IMR-90 (cell line): Measurements from ENCODE around the gene RECK. TPM values are rescaled to one million over a fixed set of nuclear protein-coding genes. Genes with fewer than 3 reads are reported as not detected.

Source experiments
- ATAC-seq: fragments of 200-7000 bp; cut with Tn5 transposase; 2 replicates; pipeline ENCODE4 v1.9.1; 2020; ENCODE audit warnings: low read depth, mild to moderate bottlenecking, moderate library complexity
- BruUV-seq: library from RNA; stranded (reverse); fragments of 400-500 nt; replicated peaks from 2 replicates; lab custom pipeline; 2021; lab: Mats Ljungman, UMichigan
- CTCF ChIA-PET: fragments of 300-600 bp; formaldehyde crosslinking; extraction: SDS; loops from one replicate; lab custom pipeline; 2021; ENCODE audit warnings: antibody characterized with exemption; lab: Yijun Ruan, JAX
- POLR2A ChIA-PET: fragments of 300-600 bp; sonication (Branson Sonifier 250); formaldehyde crosslinking; loops from one replicate; lab custom pipeline; 2022; ENCODE audit warnings: antibody characterized with exemption; ENCODE audit not compliant: unreplicated experiment; lab: Charles Lee
- DNase-seq: peaks from one replicate; pipeline ENCODE4 v3.0.0; 2013
- H2AFZ ChIP-seq: replicated peaks from 2 replicates; pipeline ENCODE3; 2013; ENCODE audit warnings: low read length, mild to moderate bottlenecking; ENCODE audit not compliant: poor library complexity
- H2AK5ac ChIP-seq: 2 replicates; pipeline ENCODE4 v1.6.1; 2013; ENCODE audit warnings: low read depth, low read length, inconsistent platforms
- H2AK9ac ChIP-seq: replicated peaks from 2 replicates; pipeline ENCODE3; 2013; ENCODE audit warnings: mild to moderate bottlenecking, low read depth, low read length, moderate library complexity; ENCODE audit not compliant: poor library complexity
- H2BK120ac ChIP-seq: 2 replicates; pipeline ENCODE4 v1.6.1; 2013; ENCODE audit warnings: low read depth, low read length, inconsistent platforms
- H2BK15ac ChIP-seq: 3 replicates; pipeline ENCODE4 v1.6.1; 2013; ENCODE audit warnings: low read depth, low read length, inconsistent platforms
- H2BK20ac ChIP-seq: 2 replicates; pipeline ENCODE4 v1.6.1; 2013; ENCODE audit warnings: low read depth, mild to moderate bottlenecking, inconsistent platforms, low read length, moderate library complexity
- H2BK5ac ChIP-seq: 2 replicates; pipeline ENCODE4 v1.6.1; 2013; ENCODE audit warnings: mild to moderate bottlenecking, low read depth, low read length, inconsistent platforms; ENCODE audit not compliant: poor library complexity, severe bottlenecking
- H3K14ac ChIP-seq: replicated peaks from 2 replicates; pipeline ENCODE4 v1.6.1; 2013; ENCODE audit warnings: low read depth, low read length, inconsistent platforms
- H3K18ac ChIP-seq: 2 replicates; pipeline ENCODE4 v1.6.1; 2013; ENCODE audit warnings: low read depth, low read length, control low read depth
- H3K23ac ChIP-seq: 2 replicates; pipeline ENCODE4 v1.6.1; 2013; ENCODE audit warnings: low read depth, low read length, inconsistent platforms
- H3K27ac ChIP-seq: 2 replicates; pipeline ENCODE4 v1.5.1; 2013; ENCODE audit warnings: mild to moderate bottlenecking, control low read depth, low read length; ENCODE audit not compliant: insufficient read depth
- H3K27me3 ChIP-seq: 2 replicates; pipeline ENCODE4 v1.6.1; 2013; ENCODE audit warnings: low read length; ENCODE audit not compliant: control insufficient read depth, insufficient read depth
- H3K36me3 ChIP-seq: 2 replicates; pipeline ENCODE4 v1.6.1; 2013; ENCODE audit warnings: low read length, mixed read lengths; ENCODE audit not compliant: control insufficient read depth, insufficient read depth
- H3K4ac ChIP-seq: 2 replicates; pipeline ENCODE4 v1.6.1; 2013; ENCODE audit warnings: low read depth, low read length, inconsistent platforms
- H3K4me1 ChIP-seq: 2 replicates; pipeline ENCODE4 v1.6.1; 2013; ENCODE audit warnings: low read length, mixed read lengths; ENCODE audit not compliant: control insufficient read depth, insufficient read depth
- H3K4me2 ChIP-seq: 2 replicates; pipeline ENCODE4 v1.6.1; 2013; ENCODE audit warnings: low read depth, mild to moderate bottlenecking, control low read depth, low read length, moderate library complexity
- H3K4me3 ChIP-seq: 2 replicates; pipeline ENCODE4 v1.5.1; 2013; ENCODE audit warnings: low read depth, mild to moderate bottlenecking, control low read depth, low read length, moderate library complexity; ENCODE audit not compliant: insufficient read depth
- H3K56ac ChIP-seq: 2 replicates; pipeline ENCODE4 v1.6.1; 2013; ENCODE audit warnings: low read length, inconsistent platforms; ENCODE audit not compliant: insufficient read depth; ENCODE audit errors: extremely low read depth
- H3K79me1 ChIP-seq, 2 experiments: 2 replicates each; pipeline ENCODE4 v1.6.1; 2013; ENCODE audit warnings: low read length in 2 of 2, inconsistent platforms in 1 of 2, low read depth in 1 of 2
- H3K9ac ChIP-seq: 2 replicates; pipeline ENCODE4 v1.6.1; 2013; ENCODE audit warnings: low read depth, low read length, control low read depth
- H3K9me1 ChIP-seq: 2 replicates; pipeline ENCODE4 v1.6.1; 2013; ENCODE audit warnings: low read length, inconsistent platforms; ENCODE audit not compliant: insufficient read depth
- H3K9me3 ChIP-seq: 2 replicates; pipeline ENCODE4 v1.6.1; 2013; ENCODE audit warnings: low read length; ENCODE audit not compliant: control insufficient read depth, insufficient read depth
- H4K20me1 ChIP-seq: 2 replicates; pipeline ENCODE4 v1.6.1; 2013; ENCODE audit warnings: low read length, inconsistent platforms; ENCODE audit not compliant: insufficient read depth
- H4K5ac ChIP-seq: 2 replicates; pipeline ENCODE4 v1.6.1; 2013; ENCODE audit warnings: mild to moderate bottlenecking, low read depth, low read length, control low read depth
- H4K8ac ChIP-seq, 2 experiments: 2 replicates each; pipeline ENCODE4 v1.6.1; 2013; ENCODE audit warnings: low read depth in 2 of 2, low read length in 2 of 2, control low read depth in 1 of 2, inconsistent platforms in 1 of 2
- H4K91ac ChIP-seq: 2 replicates; pipeline ENCODE4 v1.6.1; 2013; ENCODE audit warnings: low read depth, low read length, inconsistent platforms; ENCODE audit not compliant: insufficient read depth
- BHLHE40 ChIP-seq: fragments of 150-350 bp; IDR thresholded peaks from 2 replicates; pipeline ENCODE4 v1.6.1; 2016; ENCODE audit warnings: mild to moderate bottlenecking, low read depth, low read length
- CEBPB ChIP-seq: IDR thresholded peaks from 2 replicates; pipeline ENCODE4 v1.6.1; 2012; ENCODE audit warnings: low read depth, low read length, improper control_type of control experiment
- CHD1 ChIP-seq: IDR thresholded peaks from 2 replicates; pipeline ENCODE4 v1.6.1; 2012; ENCODE audit warnings: low read depth, low read length, improper control_type of control experiment
- FOS ChIP-seq: fragments of 150-350 bp; IDR thresholded peaks from 2 replicates; pipeline ENCODE4 v1.6.1; 2016; ENCODE audit warnings: low read depth, low read length
- MXI1 ChIP-seq: IDR thresholded peaks from 2 replicates; pipeline ENCODE4 v1.6.1; 2012; ENCODE audit warnings: low read depth, mild to moderate bottlenecking, low read length, moderate library complexity, borderline replicate concordance
- NFE2L2 ChIP-seq: fragments of 150-350 bp; IDR thresholded peaks from 2 replicates; pipeline ENCODE4 v1.6.1; 2016; ENCODE audit warnings: low read depth, mild to moderate bottlenecking, low read length
- POLR2A ChIP-seq: IDR thresholded peaks from 2 replicates; pipeline ENCODE4 v1.6.1; 2012; ENCODE audit warnings: mild to moderate bottlenecking, low read depth, low read length
- RFX5 ChIP-seq: IDR thresholded peaks from 2 replicates; pipeline ENCODE4 v1.8.0; 2012; ENCODE audit warnings: low read depth, mild to moderate bottlenecking, low read length, moderate library complexity
- WGBS, 2 experiments: methylation state at CpG; one replicate each; pipeline versions ENCODE4 v1.1.5 to v1.1.7; 2013; ENCODE audit warnings: missing lambda C conversion rate in 2 of 2; ENCODE audit not compliant: insufficient read length in 1 of 2; ENCODE audit errors: extremely low coverage in 2 of 2; 5-methylcytosine and 5-hydroxymethylcytosine counted together
- dilution Hi-C: fragments of 300-500 bp; cut with HindIII; formaldehyde crosslinking; loops from one replicate; pipeline ENCODE4 v1.14.3; 2018; ENCODE audit warnings: low sequenced_read_pairs; ENCODE audit not compliant: unreplicated experiment
- in situ Hi-C: fragments of 300-500 bp; cut with MboI; formaldehyde crosslinking; loops from 3 replicates; pipeline ENCODE4 v1.14.3; 2019; ENCODE audit warnings: low sequenced_read_pairs, inconsistent platforms, mixed read lengths
- intact Hi-C: fragments of 100-400 bp; cut with micrococcal nuclease; formaldehyde crosslinking; loops from 2 replicates; pipeline ENCODE4 v1.10.0; 2022
- polyA plus RNA-seq, 3 experiments: library from polyadenylated mRNA; depleted of rRNA; stranded (reverse); fragments of >200 nt; gene quantifications; 2 replicates each; pipeline ENCODE4 v1.2.3, GENCODE V29; 2012; ENCODE audit warnings: low replicate concordance in 1 of 3
- total RNA-seq: library from RNA; depleted of rRNA; stranded (reverse); fragments of >200 nt; gene quantifications from 2 replicates; pipeline ENCODE4 v1.2.3, GENCODE V29; 2012
- TF ChIP-seq, protein P1 (sequence below): fragments of 150-350 bp; IDR thresholded peaks from 2 replicates; pipeline ENCODE4 v1.6.1; 2016; ENCODE audit warnings: low read depth, mild to moderate bottlenecking, low read length, moderate library complexity, borderline replicate concordance
- TF ChIP-seq, protein P2 (sequence below): conservative IDR thresholded peaks from 2 replicates; pipeline ENCODE4 v1.5.1; 2012; ENCODE audit warnings: mild to moderate bottlenecking, low read depth, low read length, improper control_type of control experiment
- TF ChIP-seq, protein P3 (sequence below): fragments of 150-350 bp; IDR thresholded peaks from 2 replicates; pipeline ENCODE4 v1.6.1; 2017; ENCODE audit warnings: mild to moderate bottlenecking, antibody characterized with exemption, low read length, low read depth

The RECK gene
- total and polyA plus RNA-seq, 2 of the 4 experiments (the other 2 are of a cell fraction) = 23.5 to 44.0 TPM

DNA sequence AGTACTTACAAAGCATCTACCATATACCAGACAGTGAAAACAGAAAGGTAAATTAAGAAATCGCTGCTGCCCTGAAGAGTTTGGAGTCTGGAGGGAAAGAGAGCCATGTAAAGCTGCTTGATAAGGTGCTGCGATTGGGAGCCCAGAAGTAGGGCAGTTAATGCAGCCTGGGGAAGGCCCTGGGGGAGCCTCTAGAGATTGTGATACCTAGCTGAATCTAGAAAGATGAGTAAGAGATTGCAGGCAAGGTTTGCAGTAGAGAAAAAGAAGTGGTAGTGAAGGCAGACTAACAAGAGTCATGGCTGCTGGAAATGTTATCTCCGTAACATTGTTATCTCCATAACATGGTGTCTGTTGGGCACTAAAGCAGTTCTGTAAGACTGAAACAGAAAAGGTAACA is 75.8 kb downstream of the RECK start:
- no peak overlapping the region for H3K23ac ChIP-seq
- no peaks in the 10 kb centered on the region for H3K27me3 ChIP-seq
- no peak overlapping the region for H3K9ac ChIP-seq
- no peak overlapping the region for H3K18ac ChIP-seq
- no peak for TF ChIP-seq MXI1
- TF ChIP-seq, protein P1, sequence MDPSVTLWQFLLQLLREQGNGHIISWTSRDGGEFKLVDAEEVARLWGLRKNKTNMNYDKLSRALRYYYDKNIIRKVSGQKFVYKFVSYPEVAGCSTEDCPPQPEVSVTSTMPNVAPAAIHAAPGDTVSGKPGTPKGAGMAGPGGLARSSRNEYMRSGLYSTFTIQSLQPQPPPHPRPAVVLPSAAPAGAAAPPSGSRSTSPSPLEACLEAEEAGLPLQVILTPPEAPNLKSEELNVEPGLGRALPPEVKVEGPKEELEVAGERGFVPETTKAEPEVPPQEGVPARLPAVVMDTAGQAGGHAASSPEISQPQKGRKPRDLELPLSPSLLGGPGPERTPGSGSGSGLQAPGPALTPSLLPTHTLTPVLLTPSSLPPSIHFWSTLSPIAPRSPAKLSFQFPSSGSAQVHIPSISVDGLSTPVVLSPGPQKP = no peak
- TF ChIP-seq POLR2A = no peak
- no peak for TF ChIP-seq FOS
- no peak for TF ChIP-seq CEBPB
- TF ChIP-seq, protein P2, sequence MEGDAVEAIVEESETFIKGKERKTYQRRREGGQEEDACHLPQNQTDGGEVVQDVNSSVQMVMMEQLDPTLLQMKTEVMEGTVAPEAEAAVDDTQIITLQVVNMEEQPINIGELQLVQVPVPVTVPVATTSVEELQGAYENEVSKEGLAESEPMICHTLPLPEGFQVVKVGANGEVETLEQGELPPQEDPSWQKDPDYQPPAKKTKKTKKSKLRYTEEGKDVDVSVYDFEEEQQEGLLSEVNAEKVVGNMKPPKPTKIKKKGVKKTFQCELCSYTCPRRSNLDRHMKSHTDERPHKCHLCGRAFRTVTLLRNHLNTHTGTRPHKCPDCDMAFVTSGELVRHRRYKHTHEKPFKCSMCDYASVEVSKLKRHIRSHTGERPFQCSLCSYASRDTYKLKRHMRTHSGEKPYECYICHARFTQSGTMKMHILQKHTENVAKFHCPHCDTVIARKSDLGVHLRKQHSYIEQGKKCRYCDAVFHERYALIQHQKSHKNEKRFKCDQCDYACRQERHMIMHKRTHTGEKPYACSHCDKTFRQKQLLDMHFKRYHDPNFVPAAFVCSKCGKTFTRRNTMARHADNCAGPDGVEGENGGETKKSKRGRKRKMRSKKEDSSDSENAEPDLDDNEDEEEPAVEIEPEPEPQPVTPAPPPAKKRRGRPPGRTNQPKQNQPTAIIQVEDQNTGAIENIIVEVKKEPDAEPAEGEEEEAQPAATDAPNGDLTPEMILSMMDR = no peak
- TF ChIP-seq CHD1 = no peak
- TF ChIP-seq, protein P3, sequence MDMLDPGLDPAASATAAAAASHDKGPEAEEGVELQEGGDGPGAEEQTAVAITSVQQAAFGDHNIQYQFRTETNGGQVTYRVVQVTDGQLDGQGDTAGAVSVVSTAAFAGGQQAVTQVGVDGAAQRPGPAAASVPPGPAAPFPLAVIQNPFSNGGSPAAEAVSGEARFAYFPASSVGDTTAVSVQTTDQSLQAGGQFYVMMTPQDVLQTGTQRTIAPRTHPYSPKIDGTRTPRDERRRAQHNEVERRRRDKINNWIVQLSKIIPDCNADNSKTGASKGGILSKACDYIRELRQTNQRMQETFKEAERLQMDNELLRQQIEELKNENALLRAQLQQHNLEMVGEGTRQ = no peak
- TF ChIP-seq NFE2L2 = no peak
- no peak for TF ChIP-seq RFX5
- no peak for TF ChIP-seq BHLHE40
- peaks cover 6% of the 10 kb centered on the region for H3K4me1 ChIP-seq
- no peak overlapping the region for H2BK20ac ChIP-seq
- no peak overlapping the region for H2BK15ac ChIP-seq
- BruUV-seq = no TSS peak
- peaks cover 34% of the 10 kb centered on the region for H3K36me3 ChIP-seq
- dilution Hi-C loops (no loop called here), intact Hi-C loops (no loop called here), in situ Hi-C loops (no loop called here)
- H2BK120ac ChIP-seq = no peak overlapping the region
- H2AFZ ChIP-seq = no peak overlapping the region
- no peak overlapping the region for H4K5ac ChIP-seq
- H3K4me3 ChIP-seq = no peak overlapping the region
- no peak for DNase-seq
- H3K4ac ChIP-seq = no peak overlapping the region
- H3K9me1 ChIP-seq = peaks cover 4% of the 10 kb centered on the region
- H3K9me3 ChIP-seq = no peaks in the 10 kb centered on the region
- H3K4me2 ChIP-seq = no peak overlapping the region
- H4K8ac ChIP-seq = no peak overlapping the region
- CTCF ChIA-PET = no interaction called here
- no peak overlapping the region for H2AK9ac ChIP-seq
- no peak overlapping the region for H2BK5ac ChIP-seq
- no peaks in the 10 kb centered on the region for H4K20me1 ChIP-seq
- H4K91ac ChIP-seq = no peak overlapping the region
- H3K27ac ChIP-seq = no peak overlapping the region
- H3K14ac ChIP-seq = no peak overlapping the region
- no peak overlapping the region for H2AK5ac ChIP-seq
- POLR2A ChIA-PET = no interaction called here
- ATAC-seq = no peak
- 100% methylated on average over 1 of the region's 3 CpGs; no CpG with 5 or more reads in 1 of the 2 experiments for WGBS, 2 experiments
- H3K79me1 ChIP-seq = peaks cover 0 to 4% of the 10 kb centered on the region in 2 experiments; a peak in 2 of 4 replicates
- H3K56ac ChIP-seq = no peak overlapping the region
